NCI-H510A treated with DMSO at 0.1 percent for 48 hours (cell line): ENCODE results near the gene NUP37.

ENCODE experiments used
- DNase-seq: peaks from one replicate; lab custom pipeline; 2025; lab: John Stamatoyannopoulos, UW

The NUP37 gene

GRCh38 chr12:102026728-102027127 is 93.2 kb downstream of the NUP37 start:
- DNase-seq: no peak

GRCh38 chr12:102024765-102025164 is 95.1 kb downstream of the NUP37 start:
- DNase-seq: no peak

- DNase-seq: no peak
Measured at GRCh38 chr12:102023343-102023930, 96.5 kb downstream of the NUP37 start.
